Fibroblast of skin of left biceps (primary cell): Measurements from ENCODE around the gene DAAM1.

Experiments
- DNase-seq, 2 experiments: peaks; one replicate each; pipeline ENCODE4 v3.0.0-alpha.2; 2013; ENCODE audit warnings: low read depth in 2 of 2

DAAM1 gene

GRCh38 chr14:59254911-59255545 is 66.6 kb downstream of the DAAM1 start:
- peak; percentile 62 to 63 for DNase-seq

DNA sequence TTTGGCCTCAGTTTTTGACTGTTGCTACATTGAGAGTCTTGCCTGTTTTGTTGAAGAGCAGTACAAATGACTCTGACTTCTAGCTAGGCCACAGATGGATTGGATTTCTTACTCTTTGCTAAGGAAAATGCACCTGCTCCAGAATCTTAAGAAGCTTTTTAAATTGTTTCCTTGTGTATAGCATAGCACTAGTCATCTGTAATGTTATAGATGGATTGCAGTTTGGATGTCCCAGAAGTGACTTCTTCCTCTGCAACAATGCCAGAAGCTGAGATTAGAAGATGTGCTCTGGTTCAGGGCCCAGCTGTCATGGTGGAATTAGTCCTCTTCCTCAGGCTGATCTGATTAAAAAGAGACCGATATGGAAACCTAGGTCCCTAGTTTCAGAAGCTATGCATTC is 67.9 kb downstream of the DAAM1 start:
- no peak for DNase-seq

DNA sequence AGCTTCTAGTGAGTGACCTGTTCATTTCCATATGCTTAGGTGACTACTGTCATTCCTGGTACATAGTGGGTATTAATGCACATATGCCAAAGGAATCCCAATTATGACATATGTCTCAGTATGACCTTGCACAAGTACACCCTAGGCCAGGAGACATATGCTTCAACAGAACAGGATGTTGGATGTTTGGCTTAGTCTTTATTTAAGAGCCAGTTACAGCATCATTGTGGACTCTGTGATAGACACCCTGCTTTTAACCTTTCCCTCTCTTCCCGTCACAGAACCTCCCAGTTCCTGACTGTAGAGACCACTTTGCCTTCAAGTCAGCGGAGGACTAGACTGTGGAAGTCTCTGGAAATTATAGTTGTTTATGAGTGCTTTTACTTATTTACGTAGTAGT is 72.9 kb downstream of the DAAM1 start:
- no peak for DNase-seq

- no peak for DNase-seq
Observed at GRCh38 chr14:59262717-59263454, 74.4 kb downstream of the DAAM1 start.

- DNase-seq, result no peak
Observed at GRCh38 chr14:59265808-59266207, 77.3 kb downstream of the DAAM1 start.

GRCh38 chr14:59267046-59267445 is 78.6 kb downstream of the DAAM1 start:
- no peak for DNase-seq

DNA sequence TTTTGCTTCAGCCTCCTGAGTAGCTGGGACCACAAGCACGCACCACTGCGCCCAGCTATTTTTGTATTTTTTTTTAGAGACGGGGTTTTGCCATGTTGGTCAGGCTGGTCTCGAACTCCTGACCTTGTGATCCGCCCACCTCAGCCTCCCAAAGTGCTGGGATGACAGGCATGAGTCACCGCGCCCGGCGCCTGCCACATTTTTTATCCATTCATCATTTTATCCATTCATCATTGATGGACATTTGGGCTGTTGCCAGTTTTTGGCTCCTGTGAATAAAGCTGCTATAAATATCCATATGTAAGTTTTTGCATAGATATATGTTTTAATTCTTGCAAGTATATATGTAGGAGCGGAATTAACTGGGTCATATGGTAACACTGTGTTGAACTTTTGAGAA is 79.5 kb downstream of the DAAM1 start:
- DNase-seq, result no peak

DNA sequence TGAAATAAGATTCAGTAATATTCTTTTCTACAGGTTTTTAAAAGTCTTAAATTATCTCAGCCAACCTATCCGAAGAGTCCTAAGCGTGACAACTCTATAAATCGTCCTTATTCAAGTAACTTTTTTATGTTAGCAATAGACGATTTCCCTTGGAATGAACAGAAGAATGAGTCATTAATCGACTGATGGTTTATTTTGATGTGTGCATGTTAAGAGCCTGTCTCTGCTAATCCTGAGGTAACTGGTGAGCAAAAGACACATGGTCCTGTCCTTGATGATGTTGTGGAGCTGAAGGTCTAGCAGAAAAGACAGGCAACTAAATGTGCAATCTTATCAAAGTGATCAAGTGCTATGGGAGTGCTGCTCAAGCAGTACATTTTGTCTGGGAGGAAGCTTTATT is 80.4 kb downstream of the DAAM1 start:
- DNase-seq, result no peak

DNA sequence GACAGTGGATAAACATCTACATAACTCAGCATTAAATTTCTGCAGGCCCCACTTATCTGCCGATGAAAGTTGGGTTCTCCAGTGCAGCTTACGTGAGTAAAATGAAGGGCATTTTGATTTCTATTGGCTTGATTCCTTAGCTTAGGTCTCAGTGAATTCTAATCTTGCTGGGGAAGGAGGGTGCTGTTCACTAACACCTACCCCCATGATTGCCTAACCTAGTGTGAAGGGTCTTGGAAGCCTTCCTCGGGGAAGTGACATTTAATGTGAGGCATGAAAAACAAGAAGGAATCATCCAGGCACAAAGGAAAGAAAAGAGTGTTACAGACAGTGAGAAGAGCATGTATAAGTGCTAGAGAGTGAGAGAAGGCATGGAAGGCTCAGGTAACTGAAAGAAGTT is 81.0 kb downstream of the DAAM1 start:
- no peak for DNase-seq

DNA sequence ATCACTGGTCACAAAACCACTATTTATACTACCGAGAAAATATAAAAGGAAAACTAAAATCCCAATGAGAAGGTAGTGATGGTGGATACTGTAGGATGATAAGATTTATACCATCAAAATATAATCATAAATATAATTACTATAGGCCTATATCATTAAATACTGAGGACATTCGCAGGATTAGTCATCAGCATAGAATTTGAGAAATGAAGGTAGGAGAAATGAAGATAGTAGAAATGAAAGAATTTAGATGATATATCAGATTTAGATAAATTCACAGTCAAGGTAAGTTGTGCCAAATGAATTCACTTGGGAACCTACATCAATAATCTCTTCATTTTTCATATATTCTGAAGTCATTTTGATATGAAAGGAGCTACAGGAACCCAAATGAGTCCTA is 82.8 kb downstream of the DAAM1 start:
- no peak for DNase-seq

- no peak for DNase-seq
Observed at GRCh38 chr14:59271734-59272133, 83.3 kb downstream of the DAAM1 start.

GRCh38 chr14:59272633-59273032 is 84.2 kb downstream of the DAAM1 start:
- no peak for DNase-seq

DNA sequence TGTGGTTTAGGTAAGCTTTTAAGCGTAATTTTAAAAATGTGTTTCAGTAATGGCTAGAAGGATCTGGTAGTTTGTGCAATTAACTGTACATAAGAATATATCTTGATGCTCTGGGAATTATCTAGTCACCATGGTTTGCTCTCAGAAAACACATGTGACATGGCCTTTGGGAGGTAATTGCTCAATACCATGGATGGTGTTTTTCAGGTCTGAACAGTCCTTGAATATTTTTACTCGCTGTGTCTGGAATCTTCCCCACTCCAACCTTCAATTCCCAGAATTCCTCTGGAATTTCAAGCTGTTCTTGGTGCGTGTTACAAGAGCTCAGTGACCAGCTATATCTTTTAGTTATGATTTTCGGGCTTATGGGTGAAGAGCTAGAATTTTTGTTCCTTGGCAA is 85.3 kb downstream of the DAAM1 start:
- DNase-seq, result no peak

GRCh38 chr14:59274991-59275391 is 86.5 kb downstream of the DAAM1 start:
- no peak for DNase-seq

DNA sequence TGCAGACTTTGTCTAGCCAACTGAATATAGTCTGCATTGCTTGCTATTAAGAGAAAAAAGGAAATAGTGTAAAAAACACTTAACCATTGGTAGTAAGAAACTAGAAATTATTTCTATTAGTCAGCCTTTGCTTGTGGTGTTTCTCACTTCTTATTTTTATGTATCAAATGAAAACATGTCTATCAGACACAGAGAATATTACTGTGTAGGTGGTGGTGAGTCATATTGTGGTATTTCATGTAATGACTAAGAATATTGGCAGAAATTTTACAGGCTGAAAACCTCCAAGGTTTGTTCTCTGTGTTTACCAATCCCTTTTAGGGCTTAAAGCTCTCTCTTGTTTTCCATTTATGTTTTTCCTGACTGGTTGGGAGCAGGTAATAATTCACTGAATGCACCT is 87.2 kb downstream of the DAAM1 start:
- peak; percentile 79 to 82 for DNase-seq

DNA sequence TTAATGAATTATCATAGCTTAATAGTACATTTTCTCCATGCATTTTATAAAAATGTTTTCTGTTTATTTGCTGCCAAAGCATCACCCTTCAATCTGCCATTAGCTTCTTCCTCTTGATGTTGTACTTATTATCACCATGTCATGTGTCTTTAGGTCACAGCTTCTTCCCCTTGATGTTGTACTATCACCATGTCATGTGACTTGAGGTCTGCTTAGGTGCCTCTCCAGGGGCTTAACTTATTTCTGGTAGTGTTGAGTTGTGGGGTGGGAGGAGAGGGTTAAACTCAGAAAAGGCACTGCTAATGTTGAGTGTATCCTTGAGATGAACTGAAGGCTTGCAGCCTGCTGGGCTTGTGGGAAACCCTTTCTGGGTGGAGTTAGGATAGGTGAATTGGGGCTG is 87.8 kb downstream of the DAAM1 start:
- DNase-seq, result no peak

DNA sequence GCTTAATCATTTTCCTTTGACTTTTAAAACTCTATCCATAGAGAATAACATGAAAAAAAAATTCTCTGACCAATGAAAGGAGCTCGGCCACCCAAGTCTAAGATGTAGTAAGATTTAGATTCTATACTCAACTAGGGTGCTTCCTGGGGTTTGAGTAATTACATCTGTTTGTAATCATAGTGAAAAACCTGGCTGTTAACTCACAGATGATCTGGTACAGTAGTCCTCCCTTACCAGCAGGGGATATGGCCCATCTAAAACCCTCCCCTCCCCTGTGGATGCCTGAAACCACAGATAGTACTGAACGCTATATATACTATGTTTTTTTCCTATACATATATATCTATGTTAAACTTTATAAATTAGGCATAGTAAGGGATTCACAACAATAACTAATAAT is 89.2 kb downstream of the DAAM1 start:
- DNase-seq, result peak in 1 of 2 experiments; percentile 53

DNA sequence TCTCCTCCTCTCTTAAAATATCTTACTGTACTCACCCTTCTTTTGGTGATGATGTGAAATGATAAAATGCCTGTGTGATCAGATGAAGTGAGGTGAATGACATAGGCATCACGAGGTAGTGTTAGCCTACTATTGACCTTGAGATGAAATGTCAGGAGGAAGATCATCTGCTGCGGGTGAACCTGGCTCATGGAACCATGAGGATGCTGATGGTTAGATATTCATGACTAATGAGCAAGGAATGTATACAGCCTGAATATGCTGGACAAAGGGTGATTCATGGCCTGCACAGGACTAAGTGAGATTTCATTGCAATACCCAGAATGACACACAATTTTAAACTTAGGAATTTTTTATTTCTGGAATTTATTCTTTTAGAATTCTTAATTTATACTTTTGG is 89.6 kb downstream of the DAAM1 start:
- DNase-seq, result peak; percentile 75 to 81

GRCh38 chr14:59280961-59281360 is 92.5 kb downstream of the DAAM1 start:
- DNase-seq, result no peak

DNA sequence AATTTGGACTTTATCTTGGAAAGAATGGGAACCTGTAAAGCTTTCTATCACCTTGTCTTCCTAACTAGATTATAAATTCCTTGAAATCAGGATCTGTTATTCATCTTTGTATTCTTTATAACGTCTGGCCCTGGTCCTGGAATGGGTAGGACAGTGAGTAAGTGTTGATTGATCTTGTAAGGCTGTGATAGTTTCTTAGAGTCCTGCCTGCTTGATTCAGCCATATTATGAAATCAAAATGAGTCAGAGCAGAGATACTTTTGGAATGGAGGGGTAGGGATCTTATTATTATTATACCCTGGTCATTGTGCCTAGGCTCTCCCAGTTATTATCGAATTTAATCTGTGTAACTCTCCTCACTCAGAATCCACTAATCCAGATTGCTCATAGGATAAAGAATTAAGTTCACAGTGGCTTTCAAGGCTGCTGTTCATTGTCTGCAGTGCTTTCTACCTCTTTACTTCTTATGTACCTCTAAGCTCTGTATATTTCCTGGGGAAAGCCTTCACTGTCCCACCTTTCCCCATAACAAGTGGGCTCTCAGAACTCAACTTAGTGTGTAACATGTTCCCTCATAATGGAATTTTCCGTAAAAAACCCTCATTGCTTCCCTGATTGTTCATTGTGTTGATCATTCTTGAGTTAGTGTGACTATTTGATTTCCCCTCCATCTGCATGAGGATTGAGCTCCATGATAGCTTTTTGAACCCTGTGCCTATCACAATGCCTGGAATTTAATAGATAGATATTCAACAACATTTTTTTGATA is 93.3 kb downstream of the DAAM1 start:
- no peak for DNase-seq

GRCh38 chr14:59282378-59282765 is 93.9 kb downstream of the DAAM1 start:
- no peak for DNase-seq

GRCh38 chr14:59283361-59283760 is 94.9 kb downstream of the DAAM1 start:
- no peak for DNase-seq

DNA sequence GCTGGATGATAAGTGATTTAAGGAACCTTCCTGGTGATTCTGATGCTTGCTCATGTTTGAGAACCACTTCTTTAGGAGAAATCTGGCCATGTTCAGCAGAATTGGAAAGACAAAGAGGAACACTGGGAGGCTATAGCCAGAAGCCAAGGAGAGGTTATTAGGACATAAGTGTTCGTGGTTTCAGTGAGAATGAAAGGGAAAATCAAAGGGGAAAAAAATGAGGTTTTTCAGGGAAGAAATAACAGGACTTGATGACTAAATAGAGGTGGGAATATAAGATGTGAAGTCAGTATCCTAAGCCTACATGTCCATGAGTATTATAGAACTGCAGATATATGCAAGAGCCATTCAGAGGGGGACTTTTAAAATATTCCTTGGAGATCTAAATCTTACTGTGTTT is 95.6 kb downstream of the DAAM1 start:
- DNase-seq, result no peak
